OCI-M2 (cell line): ENCODE measurements around the gene SIRT7.

ENCODE experiments used
- DNase-seq: peaks from one replicate; lab custom pipeline; 2025; ENCODE audit not compliant: unreplicated experiment; lab: John Stamatoyannopoulos, UW

Gene SIRT7

GRCh38 chr17:81906476-81907218 lies 11.3 kb downstream of the SIRT7 start:
- no peak for DNase-seq

GRCh38 chr17:81905993-81906392 lies 12.0 kb downstream of the SIRT7 start:
- DNase-seq, result no peak

DNA sequence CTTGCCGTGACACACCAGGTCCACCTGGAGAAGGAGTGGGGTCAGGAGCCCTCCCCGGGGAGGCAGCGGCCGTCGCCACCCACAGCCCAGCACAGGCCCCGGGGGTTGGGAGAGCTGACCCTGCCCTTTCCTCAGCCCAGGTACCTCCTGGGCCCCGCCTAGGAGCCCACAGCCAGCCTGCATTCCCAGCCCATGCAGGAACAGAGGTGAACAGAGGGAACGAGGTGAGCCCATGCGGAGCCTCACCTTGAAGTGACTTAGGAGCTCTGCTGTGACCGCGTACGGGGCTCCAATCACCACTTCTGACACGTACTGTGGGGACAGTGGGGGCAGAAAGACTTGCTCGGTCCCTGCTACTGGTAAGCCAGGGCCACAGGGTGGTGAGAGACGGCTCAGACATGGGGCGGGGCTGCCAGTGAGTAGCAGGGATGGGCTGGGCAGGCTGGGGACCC lies 12.5 kb downstream of the SIRT7 start:
- no peak for DNase-seq

DNA sequence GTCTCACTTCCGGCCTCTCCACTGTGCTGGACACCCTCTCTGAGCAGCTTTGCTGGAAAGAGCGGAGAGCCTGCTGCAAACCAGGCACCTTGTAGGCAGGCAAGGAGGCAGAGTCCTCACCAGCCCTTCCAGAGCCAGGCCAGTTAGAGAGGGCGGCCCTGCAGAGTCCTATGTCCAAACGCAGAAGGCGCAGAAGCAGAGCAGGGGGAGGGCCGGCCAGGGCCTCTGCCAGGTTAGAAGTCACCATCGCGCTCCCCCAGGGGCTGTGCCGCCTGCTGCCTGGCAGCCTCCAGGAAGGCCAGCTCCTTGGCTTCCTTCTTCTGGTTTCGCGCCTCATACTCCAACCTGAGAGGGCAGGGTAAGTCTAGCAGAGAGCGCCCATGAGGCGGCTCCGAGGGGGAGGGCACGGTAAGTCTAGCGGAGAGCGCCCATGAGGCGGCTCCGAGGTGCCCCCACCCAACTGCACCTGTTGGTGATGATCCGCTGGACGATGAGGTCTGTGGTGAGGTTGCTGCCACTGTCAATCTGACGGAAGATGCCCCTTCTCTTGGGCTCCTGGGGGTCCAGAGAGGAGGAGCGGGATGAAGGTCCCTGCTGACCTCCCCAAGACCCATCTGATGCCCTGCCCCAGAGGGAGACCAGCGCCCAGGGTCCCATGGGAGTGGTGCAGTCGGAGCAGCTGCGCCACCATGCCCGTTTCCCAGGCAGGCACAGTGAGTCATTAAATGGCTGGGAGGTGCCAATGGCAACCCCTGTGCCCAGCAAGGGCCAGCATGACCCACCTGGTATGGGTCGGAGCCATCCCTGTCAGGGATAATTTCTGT lies 13.2 kb downstream of the SIRT7 start:
- no peak for DNase-seq

DNA sequence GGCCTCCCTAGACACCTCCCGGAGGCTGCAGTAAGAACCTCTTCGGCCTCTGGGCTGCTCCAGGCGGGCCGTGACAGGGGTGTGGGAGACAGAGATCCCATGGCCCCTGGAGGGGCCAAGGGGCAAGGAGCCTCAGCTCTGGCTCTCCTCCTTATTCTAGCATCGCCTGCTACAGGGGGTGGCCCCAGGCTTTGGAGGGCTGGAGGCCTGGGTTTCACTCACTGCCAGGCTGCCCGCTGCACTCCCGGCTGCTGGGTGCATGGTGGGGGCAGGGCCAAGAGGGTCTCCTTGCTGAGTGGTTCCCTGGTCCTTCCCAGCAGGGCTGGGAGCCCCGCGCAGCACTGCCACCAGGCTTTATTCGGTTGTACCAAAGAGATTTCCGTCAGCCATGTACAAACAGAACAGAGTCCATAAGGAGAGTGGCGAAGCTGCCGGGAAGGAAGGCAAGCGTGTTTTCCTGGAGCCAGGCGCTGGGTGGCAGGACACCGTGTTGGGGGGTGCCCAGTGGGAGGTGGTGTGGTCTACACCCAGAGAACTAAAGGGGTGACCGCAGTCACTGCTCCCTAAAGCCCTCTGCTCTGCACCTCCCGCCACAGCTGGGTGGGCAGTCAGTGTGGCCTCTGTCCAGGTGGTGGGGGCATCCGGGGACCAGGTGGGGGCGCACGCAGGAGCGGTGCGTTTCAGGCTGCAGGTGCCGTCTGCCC lies 13.9 kb downstream of the SIRT7 start:
- DNase-seq, result no peak

DNA sequence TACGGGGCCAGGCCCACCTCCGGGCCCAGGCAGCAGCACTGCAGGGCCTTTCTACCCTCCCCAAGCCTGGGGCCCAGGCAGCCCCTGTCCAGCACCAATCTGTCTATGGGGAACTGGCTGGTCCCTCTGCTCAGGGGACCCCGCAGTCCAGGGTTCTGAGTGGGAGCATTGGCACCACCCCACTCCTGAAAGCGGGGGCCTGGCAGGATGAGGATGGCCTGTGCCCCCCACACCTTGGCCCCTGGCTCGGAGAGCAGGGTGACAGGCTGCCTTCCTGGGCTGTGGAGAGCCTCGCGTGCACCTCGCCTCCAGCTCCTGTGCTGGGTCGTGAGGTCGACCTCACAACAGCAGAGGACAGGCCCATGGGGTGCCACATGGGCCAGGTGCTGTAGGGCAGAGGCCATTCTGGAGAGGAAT lies 14.6 kb downstream of the SIRT7 start:
- DNase-seq, result no peak

DNA sequence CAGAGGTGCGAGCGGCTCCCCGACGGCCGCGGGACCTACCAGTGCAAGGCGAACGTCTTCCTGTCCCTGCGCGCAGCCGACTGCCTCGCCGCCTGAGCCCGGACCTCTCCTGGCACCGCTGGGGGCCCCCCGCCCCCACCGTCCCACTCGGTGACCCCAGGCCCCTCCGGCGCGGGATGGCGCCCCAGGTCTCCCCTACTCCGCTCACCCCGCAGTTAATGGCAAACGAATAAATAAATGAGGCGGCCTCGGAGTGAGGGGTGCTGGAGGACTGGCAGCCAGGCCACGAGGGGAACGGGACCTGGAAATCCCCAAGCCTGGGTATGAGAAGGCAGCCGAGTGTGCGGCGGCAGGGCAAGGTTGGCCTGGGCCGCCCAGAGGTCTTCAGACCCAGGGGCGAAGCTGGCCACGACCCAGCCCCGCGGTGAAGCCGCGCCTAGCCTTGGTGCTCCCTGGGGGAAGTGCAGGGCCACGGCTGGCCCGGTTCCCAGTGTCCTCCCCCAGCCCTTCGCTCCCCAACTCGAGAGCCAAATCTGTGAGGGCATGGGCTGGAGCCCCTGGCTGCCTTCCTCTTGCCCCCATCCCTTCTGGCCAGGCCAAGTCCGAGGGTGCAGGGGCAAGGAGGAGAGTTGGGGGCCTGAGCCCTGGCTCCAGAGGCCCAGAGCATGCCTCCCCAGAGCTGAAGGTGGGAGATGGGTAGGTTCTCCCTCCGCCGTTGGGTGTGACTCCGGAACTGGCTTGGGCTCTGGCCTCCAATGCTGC lies 15.1 kb downstream of the SIRT7 start:
- no peak for DNase-seq

DNA sequence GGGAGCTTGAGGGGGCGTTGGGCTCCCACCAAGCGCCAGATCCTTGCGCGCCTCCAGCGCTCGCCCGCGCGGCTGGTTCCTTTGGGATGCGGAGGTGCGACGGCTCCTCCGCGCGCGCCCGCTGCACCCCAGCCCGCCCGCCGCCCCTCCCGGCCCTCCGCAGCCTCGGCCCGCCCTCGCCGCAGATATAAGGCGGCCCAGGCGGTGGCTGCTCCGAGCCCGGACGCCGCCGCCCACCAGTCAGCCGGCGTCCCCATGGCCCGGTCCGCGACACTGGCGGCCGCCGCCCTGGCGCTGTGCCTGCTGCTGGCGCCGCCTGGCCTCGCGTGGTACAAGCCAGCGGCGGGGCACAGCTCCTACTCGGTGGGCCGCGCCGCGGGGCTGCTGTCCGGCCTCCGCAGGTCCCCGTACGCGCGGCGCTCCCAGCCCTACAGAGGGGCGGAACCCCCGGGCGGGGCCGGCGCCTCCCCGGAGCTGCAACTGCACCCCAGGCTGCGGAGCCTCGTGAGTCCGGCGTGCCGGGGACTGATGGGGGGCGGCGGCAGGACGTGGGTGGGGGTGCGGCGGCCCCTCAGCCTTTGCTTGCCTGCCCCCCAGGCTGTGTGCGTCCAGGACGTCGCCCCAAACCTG lies 15.8 kb downstream of the SIRT7 start, which contains the start of gene NPB:
TSS of gene NPB (plus strand) at position 216 of the 630 bp plus-strand sequence. CDS start at position 256, 40 bp downstream.
- DNase-seq, result no peak

DNA sequence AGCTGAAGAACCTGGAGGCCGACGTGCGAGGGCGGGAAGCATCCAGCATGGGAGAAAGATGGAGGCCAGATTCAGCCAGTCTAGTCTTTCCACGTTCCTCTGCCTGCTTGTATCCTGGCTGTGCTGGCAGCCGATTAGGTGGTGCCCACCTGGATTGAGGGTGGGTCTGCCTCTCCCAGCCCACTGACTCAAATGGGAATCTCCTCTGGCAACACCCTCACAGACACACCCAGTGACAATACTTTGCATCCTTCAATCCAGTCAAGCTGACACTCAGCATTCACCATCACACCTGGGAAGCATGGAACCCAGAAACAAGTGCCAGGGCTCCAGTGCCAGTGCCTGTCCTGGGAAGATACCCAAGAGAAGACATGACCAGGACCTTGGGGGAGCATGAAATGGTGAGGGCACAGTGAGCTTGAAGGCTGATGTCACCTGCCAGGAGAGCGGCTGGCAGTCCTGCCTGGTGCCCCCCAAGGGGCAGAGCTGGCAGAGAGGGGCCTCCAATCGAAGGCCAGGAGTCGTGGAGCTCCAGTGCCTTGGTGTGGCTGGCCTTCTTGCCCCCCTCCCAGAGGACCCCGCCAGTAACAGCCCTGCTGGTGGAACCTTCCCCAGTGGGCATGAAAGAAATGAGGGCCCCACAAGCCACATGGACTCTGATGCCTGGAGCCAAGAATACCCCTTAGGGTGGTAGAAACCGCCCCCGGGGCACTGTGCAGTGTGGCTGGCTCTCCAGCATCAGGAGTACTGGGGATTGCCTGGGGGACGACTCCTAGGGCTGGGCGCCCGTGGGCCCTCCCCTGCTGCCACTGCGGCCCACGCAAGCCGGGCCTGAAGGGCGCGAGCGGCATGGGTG lies 16.6 kb downstream of the SIRT7 start:
- no peak for DNase-seq

DNA sequence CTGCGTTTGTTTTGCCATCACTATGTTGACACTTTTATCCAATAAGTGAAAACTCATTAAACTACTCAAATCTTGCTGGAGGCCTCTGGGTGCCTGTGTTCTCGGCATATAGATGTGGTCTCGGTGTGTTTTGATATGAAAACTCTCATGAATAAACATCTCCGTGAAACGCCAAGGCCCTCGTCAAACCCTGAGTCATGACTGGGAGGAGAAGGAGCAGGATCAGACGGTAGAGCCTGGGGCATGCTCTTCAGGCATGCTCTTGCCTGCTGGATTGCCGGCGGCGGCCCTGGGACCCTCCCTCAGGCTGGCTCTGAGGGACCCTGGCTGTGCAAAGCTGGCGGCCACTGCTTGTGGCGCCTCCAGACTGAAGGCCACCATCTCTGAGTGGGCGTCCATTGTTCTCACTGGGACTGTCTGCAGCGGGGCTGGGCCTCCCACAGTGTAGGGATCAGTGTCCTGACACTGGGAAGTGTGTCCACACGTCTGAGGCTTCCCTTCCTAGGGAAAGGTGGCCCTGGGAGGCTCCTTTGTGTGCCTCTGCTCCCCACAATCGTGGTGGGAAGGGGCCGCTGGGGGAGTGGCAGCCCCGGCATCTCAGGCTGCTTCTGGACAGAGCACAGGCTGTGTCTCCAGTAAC lies 17.7 kb downstream of the SIRT7 start:
- DNase-seq, result no peak

GRCh38 chr17:81899514-81900166 lies 18.3 kb downstream of the SIRT7 start:
- DNase-seq, result no peak

DNA sequence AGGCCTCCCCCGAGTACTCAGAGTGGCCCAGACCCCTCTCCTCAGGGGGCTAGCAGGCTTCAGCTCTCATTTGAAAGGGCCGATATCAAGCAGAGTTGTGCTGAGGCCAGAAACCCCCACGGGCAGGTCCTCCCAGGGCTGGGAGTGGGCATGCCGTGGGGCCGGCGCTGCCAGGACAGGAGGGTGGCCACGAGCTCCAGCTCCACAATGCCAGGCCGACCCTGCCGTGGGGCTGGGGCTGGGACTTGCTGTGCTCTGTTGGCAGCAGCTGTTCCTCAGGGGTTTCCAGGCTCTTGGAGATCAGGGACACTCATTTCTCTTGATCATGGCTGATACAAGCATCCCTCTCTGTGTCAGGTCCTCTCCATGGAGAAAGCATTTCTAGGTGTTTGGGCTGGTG lies 19.1 kb downstream of the SIRT7 start:
- DNase-seq, result no peak

- DNase-seq, result no peak
These were observed 19.7 kb downstream of the SIRT7 start for GRCh38 chr17:81898029-81898866.

- no peak for DNase-seq
These were observed 22.6 kb downstream of the SIRT7 start for GRCh38 chr17:81895400-81895799.

GRCh38 chr17:81891303-81891552 lies 26.7 kb downstream of the SIRT7 start:
- no peak for DNase-seq

DNA sequence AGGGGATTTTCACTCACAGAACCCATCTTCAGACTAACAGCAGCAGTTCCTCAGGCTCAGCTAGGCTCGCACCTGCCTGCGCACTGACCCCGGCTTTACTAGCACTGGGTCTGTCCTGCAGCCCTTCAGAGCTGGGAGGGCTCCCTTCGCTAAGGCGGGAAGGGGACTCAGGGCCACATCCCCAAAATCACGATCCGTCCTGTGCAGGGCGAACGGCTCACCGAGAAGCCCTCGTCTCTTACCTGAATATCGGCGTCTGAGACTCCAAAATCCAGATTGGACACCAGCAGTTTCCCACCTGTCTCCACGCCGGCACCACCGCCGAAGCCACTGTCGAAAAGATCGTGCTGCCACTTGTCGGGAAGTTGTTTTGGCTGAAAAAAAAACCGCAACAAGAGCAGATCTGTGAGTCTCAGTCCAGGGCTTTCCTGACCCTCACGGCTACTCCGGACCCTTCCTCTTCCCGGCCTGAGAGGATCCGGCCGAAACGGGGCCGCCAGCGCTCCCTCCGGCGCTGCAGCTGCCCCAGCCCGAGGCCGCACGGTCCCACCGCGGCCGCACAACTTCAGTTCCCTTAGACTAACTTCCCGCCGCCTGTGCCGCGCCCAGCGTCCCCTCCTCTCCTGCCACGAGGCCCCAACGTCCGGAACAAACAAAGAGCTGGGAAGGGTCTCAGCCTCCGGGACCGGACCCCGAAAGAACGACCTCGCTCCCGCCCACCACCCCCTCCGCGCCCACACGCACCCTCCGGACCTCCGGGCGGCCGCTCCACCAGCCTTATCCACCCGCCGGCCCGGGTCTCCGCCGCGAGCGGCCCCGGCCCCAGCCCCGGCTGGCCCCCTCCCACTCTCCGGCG lies 27.3 kb downstream of the SIRT7 start:
- no peak for DNase-seq

GRCh38 chr17:81889602-81890001 lies 28.4 kb downstream of the SIRT7 start:
- no peak for DNase-seq
